Measurements from ENCODE around the gene CD93.

GRCh38 chr20:23087587-23088251, 1.6 kb upstream of the CD93 start:
- no peak for TF ChIP-seq CTCF (IDR thresholded peaks at IDR 0.05)
- TF ChIP-seq JUNB (IDR thresholded peaks at IDR 0.05) = no peak
- no peak for TF ChIP-seq ZC3H11A (IDR thresholded peaks at IDR 0.05)
- TF ChIP-seq POLR2A (IDR thresholded peaks at IDR 0.05; ENCODE audit: low read length) = no peak
- TF ChIP-seq RFX5 (IDR thresholded peaks at IDR 0.05) = no peak
- TF ChIP-seq, protein P1, sequence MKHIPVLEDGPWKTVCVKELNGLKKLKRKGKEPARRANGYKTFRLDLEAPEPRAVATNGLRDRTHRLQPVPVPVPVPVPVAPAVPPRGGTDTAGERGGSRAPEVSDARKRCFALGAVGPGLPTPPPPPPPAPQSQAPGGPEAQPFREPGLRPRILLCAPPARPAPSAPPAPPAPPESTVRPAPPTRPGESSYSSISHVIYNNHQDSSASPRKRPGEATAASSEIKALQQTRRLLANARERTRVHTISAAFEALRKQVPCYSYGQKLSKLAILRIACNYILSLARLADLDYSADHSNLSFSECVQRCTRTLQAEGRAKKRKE (CRISPR knock-in tag; IDR thresholded peaks at IDR 0.05; ENCODE audit: low read depth) = no peak
- TF ChIP-seq, protein P2, sequence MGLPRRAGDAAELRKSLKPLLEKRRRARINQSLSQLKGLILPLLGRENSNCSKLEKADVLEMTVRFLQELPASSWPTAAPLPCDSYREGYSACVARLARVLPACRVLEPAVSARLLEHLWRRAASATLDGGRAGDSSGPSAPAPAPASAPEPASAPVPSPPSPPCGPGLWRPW (IDR thresholded peaks at IDR 0.05) = no peak
- TF ChIP-seq CEBPB (IDR thresholded peaks at IDR 0.05) = no peak
- no peak for TF ChIP-seq USF2 (IDR thresholded peaks at IDR 0.05)
